Tongue (tissue), 3 donors: ENCODE measurements around the gene MANBA. TPM values are rescaled to one million over a fixed set of nuclear protein-coding genes. Genes with fewer than 3 reads are reported as not detected.

ENCODE experiments used
- DNase-seq: peaks from one replicate; pipeline ENCODE4 v3.0.0-alpha.2; 2015
- small RNA-seq: library from RNA; depleted of rRNA; stranded (forward); fragments of <200 nt; gene quantifications from one replicate; pipeline ENCODE3, GENCODE V24; 2014; ENCODE audit warnings: low replicate concordance
- total RNA-seq: library from RNA; depleted of rRNA; stranded (reverse); fragments of >200 nt; gene quantifications from one replicate; pipeline ENCODE4 v1.2.3, GENCODE V29; 2014

The MANBA gene
- total RNA-seq, 1 donor from 2014 or later, result 35.1 TPM

- DNase-seq, result no peak
These were observed 168.5 kb downstream of the MANBA start for GRCh38 chr4:102592256-102592655.

- no peak for DNase-seq
These were observed 171.0 kb downstream of the MANBA start for GRCh38 chr4:102589743-102590142.

GRCh38 chr4:102586644-102587021, 174.1 kb downstream of the MANBA start:
- no peak for DNase-seq

- no peak for DNase-seq
These were observed 174.6 kb downstream of the MANBA start for GRCh38 chr4:102586002-102586643.

GRCh38 chr4:102585329-102585728, 175.4 kb downstream of the MANBA start:
- no peak for DNase-seq

- no peak for DNase-seq
These were observed 176.7 kb downstream of the MANBA start for GRCh38 chr4:102584091-102584490.

Small RNAs within 50 kb of the gene (small RNA-seq; reads per million reads assigned to genes)
- gene AC018797.1, result not detected

Other genes with a start within 250 kb of the MANBA start
- gene UBE2D3, start 66.6 kb upstream of the MANBA start, total RNA-seq, result 294 TPM
- 14.1 TPM for gene CISD2, start 108.0 kb upstream of the MANBA start, total RNA-seq